Lower leg skin (tissue), 3 donors: ENCODE results near the gene AQP12A.

ENCODE experiments used
- CTCF ChIP-seq, 3 donors: fragments of 450-650 bp; IDR thresholded peaks; one replicate each; pipeline ENCODE4 v1.5.1; 2016; ENCODE audit warnings: antibody characterized with exemption in 3 of 3, mild to moderate bottlenecking in 3 of 3, moderate library complexity in 2 of 3
- POLR2A ChIP-seq, 2 donors: fragments of 450-650 bp; IDR thresholded peaks; one replicate each; pipeline ENCODE4 v1.6.1; 2016 to 2017; ENCODE audit warnings: antibody characterized with exemption in 2 of 2, mild to moderate bottlenecking in 1 of 2, moderate library complexity in 1 of 2

GRCh38 chr2:240717681-240718581, 26.3 kb downstream of the AQP12A start:
- TF ChIP-seq CTCF (IDR thresholded peaks at IDR 0.05) = no peak
- no peak for TF ChIP-seq POLR2A (IDR thresholded peaks at IDR 0.05)
